Hepatocyte (in vitro differentiated cells): ENCODE data around the gene LRRK1. TPM values are rescaled to one million over a fixed set of nuclear protein-coding genes. Genes with fewer than 3 reads are reported as not detected.
A peak's percentile ranks its signal among the peaks of the same experiment; 100 is the strongest.

Experiments
- DNase-seq: peaks from one replicate; pipeline ENCODE4 v3.0.0-alpha.2; 2016; ENCODE audit warnings: low spot score
- H2AFZ ChIP-seq: fragments of 200-600 bp; sonication (generic); 2 replicates; pipeline ENCODE4 v1.6.0; 2016; ENCODE audit warnings: antibody characterized with exemption, mild to moderate bottlenecking
- H3K27ac ChIP-seq: fragments of 200-600 bp; sonication (generic); 2 replicates; pipeline ENCODE4 v1.5.1; 2016; ENCODE audit warnings: mild to moderate bottlenecking
- H3K27me3 ChIP-seq: fragments of 200-600 bp; sonication (generic); 2 replicates; pipeline ENCODE4 v1.6.1; 2016
- H3K36me3 ChIP-seq: fragments of 200-600 bp; sonication (generic); replicated peaks from 2 replicates; pipeline ENCODE4 v1.5.1; 2016; ENCODE audit warnings: low read depth; ENCODE audit not compliant: insufficient read depth
- H3K4me1 ChIP-seq: fragments of 200-600 bp; sonication (generic); 2 replicates; pipeline ENCODE4 v1.5.1; 2016; ENCODE audit warnings: mild to moderate bottlenecking, moderate library complexity; ENCODE audit not compliant: insufficient read depth
- H3K4me2 ChIP-seq: fragments of 200-600 bp; sonication (generic); 2 replicates; pipeline ENCODE4 v1.6.0; 2016
- H3K4me3 ChIP-seq: fragments of 200-600 bp; sonication (generic); 2 replicates; pipeline ENCODE4 v1.5.1; 2016; ENCODE audit warnings: mild to moderate bottlenecking
- H3K79me2 ChIP-seq: fragments of 200-600 bp; sonication (generic); 2 replicates; pipeline ENCODE4 v1.6.0; 2017; ENCODE audit warnings: mild to moderate bottlenecking
- H3K9me2 ChIP-seq: fragments of 200-600 bp; sonication (generic); replicated peaks from 2 replicates; pipeline ENCODE4 v1.6.0; 2017; ENCODE audit warnings: mild to moderate bottlenecking; ENCODE audit not compliant: insufficient read depth
- H3K9me3 ChIP-seq: fragments of 200-600 bp; sonication (generic); 2 replicates; pipeline ENCODE4 v1.5.1; 2016; ENCODE audit warnings: low read depth, mild to moderate bottlenecking
- H4K20me1 ChIP-seq: fragments of 200-600 bp; sonication (generic); 2 replicates; pipeline ENCODE4 v1.6.0; 2016; ENCODE audit warnings: mild to moderate bottlenecking; ENCODE audit not compliant: insufficient read depth, poor library complexity, severe bottlenecking
- CTCF ChIP-seq: fragments of 200-600 bp; sonication (generic); IDR thresholded peaks from 2 replicates; pipeline ENCODE4 v1.5.1; 2016; ENCODE audit warnings: antibody characterized with exemption, mild to moderate bottlenecking; ENCODE audit not compliant: poor library complexity
- EZH2 ChIP-seq: fragments of 200-600 bp; sonication (generic); IDR thresholded peaks from 2 replicates; pipeline ENCODE4 v1.6.1; 2016; ENCODE audit warnings: antibody characterized with exemption, mild to moderate bottlenecking, borderline replicate concordance
- EZH2phosphoT487 ChIP-seq: fragments of 200-600 bp; sonication (generic); IDR thresholded peaks from one replicate; pipeline ENCODE4 v1.6.1; 2018; ENCODE audit warnings: antibody characterized with exemption, mild to moderate bottlenecking, low read depth, moderate library complexity; ENCODE audit not compliant: unreplicated experiment, severe bottlenecking
- WGBS: methylation state at CpG from one replicate; pipeline ENCODE4 v1.1.6; 2016; ENCODE audit warnings: low lambda C conversion rate; ENCODE audit errors: missing lambda C conversion rate; 5-methylcytosine and 5-hydroxymethylcytosine counted together
- polyA plus RNA-seq: library from polyadenylated mRNA; unstranded; fragments of >200 nt; fragmentation: Nextera tagmentation; extraction: Ambion mirVana; gene quantifications from 2 replicates; pipeline ENCODE4 v1.2.1, GENCODE V29; 2016
- total RNA-seq: library from RNA; depleted of rRNA; stranded (reverse); fragments of >200 nt; gene quantifications from 2 replicates; pipeline ENCODE4 v1.2.3, GENCODE V29; 2014

The LRRK1 gene
- total and polyA plus RNA-seq, 2 experiments from 2014 or later, result 2.1 TPM

DNA sequence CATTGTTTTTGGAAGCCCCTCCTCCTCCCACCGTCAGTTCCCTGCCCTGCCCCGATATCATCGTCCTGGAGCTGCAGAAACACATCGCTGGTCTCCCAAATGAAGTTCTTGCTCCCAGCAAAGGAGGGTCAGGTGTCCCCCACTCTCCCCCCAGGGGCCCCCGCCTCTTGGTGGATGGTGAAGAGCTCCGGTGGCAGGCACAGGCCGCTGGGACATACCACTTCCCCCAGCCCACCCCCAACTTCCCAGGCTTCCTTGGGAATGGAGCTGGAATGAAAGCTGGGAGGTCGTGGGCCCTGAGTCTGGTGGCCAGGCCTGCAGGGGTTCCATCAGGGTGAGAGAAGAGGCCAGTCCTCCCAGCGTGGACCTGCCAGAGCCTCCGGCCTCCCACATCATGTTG, 195.0 kb downstream of the LRRK1 start:
- H3K4me1 ChIP-seq, result peaks cover 17% of the 10 kb centered on the region
- no peak overlapping the region for H3K27ac ChIP-seq
- H3K9me3 ChIP-seq, result no peaks in the 10 kb centered on the region
- H3K9me2 ChIP-seq, result no peaks in the 10 kb centered on the region
- no peak overlapping the region for H3K4me3 ChIP-seq
- no peaks in the 10 kb centered on the region for H4K20me1 ChIP-seq
- DNase-seq, result no peak
- no peaks in the 10 kb centered on the region for H3K27me3 ChIP-seq
- 71% methylated on average over 10 of the region's 10 CpGs for WGBS
- TF ChIP-seq EZH2, result no peak
- TF ChIP-seq EZH2phosphoT487, result no peak
- no peak for TF ChIP-seq CTCF
- no peaks in the 10 kb centered on the region for H3K79me2 ChIP-seq
- H3K36me3 ChIP-seq, result no peaks in the 10 kb centered on the region
- no peak overlapping the region for H3K4me2 ChIP-seq
- H2AFZ ChIP-seq, result no peak overlapping the region

- Histone ChIP-seq H4K20me1 (no peaks in the 10 kb centered on the region), H3K4me3 (no peak overlapping the region), H3K36me3 (no peaks in the 10 kb centered on the region), H3K4me2 (no peak overlapping the region), H3K27ac (peak overlapping the region; percentile 88), H2AFZ (no peak overlapping the region), H3K27me3 (no peaks in the 10 kb centered on the region), H3K9me2 (no peaks in the 10 kb centered on the region), H3K4me1 (peaks cover 17% of the 10 kb centered on the region), H3K9me3 (no peaks in the 10 kb centered on the region), H3K79me2 (no peaks in the 10 kb centered on the region)
- no peak for DNase-seq
- TF ChIP-seq EZH2phosphoT487, result no peak
- TF ChIP-seq EZH2, result no peak
- no peak for TF ChIP-seq CTCF
- WGBS, result 94% methylated on average over 4 of the region's 4 CpGs
These were observed 195.5 kb downstream of the LRRK1 start for GRCh38 chr15:101114610-101115009.

DNA sequence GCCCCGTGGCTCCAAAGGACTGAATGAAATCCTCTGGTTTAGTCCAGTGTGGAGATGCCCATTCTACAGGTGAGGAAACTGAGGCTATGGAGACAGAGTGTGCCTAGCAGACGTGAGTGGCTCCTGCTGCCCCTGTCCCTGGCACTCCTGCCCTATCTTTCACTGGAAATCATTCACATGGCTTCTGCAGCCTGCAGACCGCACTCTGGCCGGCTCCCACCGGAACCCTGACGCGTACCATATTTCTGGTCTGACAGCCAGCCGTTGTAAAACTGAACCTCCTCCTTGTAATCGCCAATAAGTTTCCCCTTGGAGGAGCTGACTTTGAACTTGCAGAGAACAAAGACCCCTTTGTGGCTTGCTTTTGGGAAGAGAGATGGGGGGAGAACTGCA, 196.2 kb downstream of the LRRK1 start:
- H3K9me2 ChIP-seq, result no peaks in the 10 kb centered on the region
- H3K4me3 ChIP-seq, result no peak overlapping the region
- no peaks in the 10 kb centered on the region for H3K9me3 ChIP-seq
- DNase-seq, result no peak
- H4K20me1 ChIP-seq, result no peaks in the 10 kb centered on the region
- no peaks in the 10 kb centered on the region for H3K36me3 ChIP-seq
- H3K79me2 ChIP-seq, result no peaks in the 10 kb centered on the region
- peak overlapping the region; percentile 19 for H3K4me2 ChIP-seq
- peak overlapping the region; percentile 88 for H3K27ac ChIP-seq
- peaks cover 17% of the 10 kb centered on the region for H3K4me1 ChIP-seq
- WGBS, result 66% methylated on average over 9 of the region's 9 CpGs
- H3K27me3 ChIP-seq, result no peaks in the 10 kb centered on the region
- H2AFZ ChIP-seq, result no peak overlapping the region
- TF ChIP-seq CTCF (no peak), EZH2phosphoT487 (no peak), EZH2 (no peak)
